ENCODE data around the gene SPATS1.
"Not testable (repeated sequence)": the region's sequence is repeated elsewhere in the genome, so short reads cannot be mapped to it uniquely, and the experiment has no call there.

SPATS1 gene

DNA sequence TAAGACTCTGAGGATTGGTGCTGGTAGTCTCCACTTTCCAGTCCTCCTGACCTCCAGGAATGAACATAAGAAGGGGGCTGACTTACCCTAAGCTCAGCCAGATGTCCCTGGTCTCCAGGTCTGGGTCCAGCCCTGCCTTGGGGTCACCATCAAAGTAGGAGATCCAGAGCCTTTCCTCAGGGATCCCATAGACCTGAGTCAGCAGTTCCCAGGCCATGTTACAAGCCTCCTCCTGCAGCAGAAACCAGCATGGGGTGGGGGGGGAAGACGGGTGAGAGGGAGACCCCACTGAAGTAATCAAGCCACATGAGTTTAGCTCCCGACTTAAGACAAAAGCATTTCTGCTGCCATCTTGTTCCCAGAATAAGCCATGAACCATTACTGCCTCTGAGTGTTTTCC lies 31.1 kb upstream of the SPATS1 start:
- Histone ChIP-seq H2BK5ac (ENCODE audit: low read length) (no peak overlapping the region), H4K91ac (ENCODE audit: low read depth, low read length, poor library complexity) (no peak overlapping the region), H3K4me2 (ENCODE audit: insufficient read depth, low read length, poor library complexity, severe bottlenecking) (no peak overlapping the region), H3K36me3 (replicated peaks in 1 of 2; ENCODE audit: control insufficient read depth in 2 of 2, insufficient read depth in 2 of 2, low read length in 2 of 2) (peaks cover 44 to 57% of the 10 kb centered on the region in 2 donors), H3K4me1 (ENCODE audit: control insufficient read depth in 2 of 2, insufficient read depth in 1 of 2, low read depth in 1 of 2, low read length in 2 of 2) (peaks cover 4 to 5% of the 10 kb centered on the region in 2 donors), H2AFZ (ENCODE audit: low read length) (no peak overlapping the region), H3K9ac (ENCODE audit: low read depth, low read length, poor library complexity) (no peak overlapping the region), H4K8ac (ENCODE audit: low read depth, low read length) (no peak overlapping the region), H3K14ac (ENCODE audit: low read length) (no peak overlapping the region), H3K18ac (ENCODE audit: low read length) (no peak overlapping the region), H3K9me3 (replicated peaks in 1 of 2; ENCODE audit: control insufficient read depth in 2 of 2, insufficient read depth in 1 of 2, low read depth in 1 of 2, low read length in 2 of 2) (no peaks in the 10 kb centered on the region), H3K79me1 (ENCODE audit: low read depth, low read length) (peaks cover 2% of the 10 kb centered on the region), H3K23ac (ENCODE audit: low read depth, low read length, poor library complexity) (no peak overlapping the region), H2BK15ac (ENCODE audit: low read length) (no peak overlapping the region), H3K27me3 (ENCODE audit: control insufficient read depth in 3 of 3, insufficient read depth in 3 of 3, low read depth in 1 of 3, low read length in 3 of 3) (peaks cover 0 to 8% (median 0%) of the 10 kb centered on the region in 3 experiments), H3K4ac (ENCODE audit: low read length) (no peak overlapping the region), H2BK120ac (ENCODE audit: low read depth, low read length) (no peak overlapping the region), H3K27ac (replicated peaks; ENCODE audit: low read length) (no peak overlapping the region), H2AK5ac (ENCODE audit: low read depth, low read length) (no peak overlapping the region), H2BK12ac (ENCODE audit: low read length) (no peak overlapping the region), H3K4me3 (ENCODE audit: low read length in 2 of 2) (peak overlapping the region in 1 of 2 donors; percentile 1)
- DNase-seq (ENCODE audit: low spot score) = no peak
- WGBS, 2 donors (ENCODE audit: extremely low coverage in 2 of 2, insufficient read length in 2 of 2, insufficient replicate concordance in 1 of 2) = no CpG with 5 or more reads among the region's 2 CpGs

DNA sequence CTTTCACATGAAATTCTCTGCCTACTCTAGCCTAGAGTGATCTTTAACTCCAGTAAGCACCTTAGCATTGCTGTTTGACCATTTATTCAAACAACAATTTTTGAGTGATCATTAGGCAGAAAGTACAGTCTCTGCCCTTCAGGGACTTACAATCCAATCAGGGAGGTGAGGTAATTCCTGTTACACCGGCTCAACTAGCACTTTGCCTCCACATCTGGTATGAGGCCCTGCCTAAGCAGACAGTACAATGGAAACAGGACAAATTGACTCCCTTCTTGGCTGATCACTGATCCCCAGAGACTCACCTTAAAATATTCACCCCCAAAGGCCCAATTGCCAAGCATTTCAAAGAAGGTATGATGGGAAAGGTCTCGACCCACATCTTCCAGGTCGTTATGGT lies 30.7 kb upstream of the SPATS1 start:
- no peak overlapping the region for H4K91ac ChIP-seq (ENCODE audit: low read depth, low read length, poor library complexity)
- no peak overlapping the region for H3K18ac ChIP-seq (ENCODE audit: low read length)
- no peak overlapping the region for H2AFZ ChIP-seq (ENCODE audit: low read length)
- no peak overlapping the region for H3K27ac ChIP-seq (replicated peaks; ENCODE audit: low read length)
- peak overlapping the region; percentile 7 to 54 for H3K4me3 ChIP-seq (ENCODE audit: low read length in 2 of 2)
- H3K27me3 ChIP-seq (ENCODE audit: control insufficient read depth in 3 of 3, insufficient read depth in 3 of 3, low read depth in 1 of 3, low read length in 3 of 3) = peaks cover 0 to 11% (median 0%) of the 10 kb centered on the region in 3 experiments
- H2BK120ac ChIP-seq (ENCODE audit: low read depth, low read length) = no peak overlapping the region
- H2BK12ac ChIP-seq (ENCODE audit: low read length) = no peak overlapping the region
- H2AK5ac ChIP-seq (ENCODE audit: low read depth, low read length) = no peak overlapping the region
- no peak overlapping the region for H2BK15ac ChIP-seq (ENCODE audit: low read length)
- peaks cover 4 to 5% of the 10 kb centered on the region in 2 donors for H3K4me1 ChIP-seq (ENCODE audit: control insufficient read depth in 2 of 2, insufficient read depth in 1 of 2, low read depth in 1 of 2, low read length in 2 of 2)
- no peak overlapping the region for H3K4ac ChIP-seq (ENCODE audit: low read length)
- no peak overlapping the region for H3K4me2 ChIP-seq (ENCODE audit: insufficient read depth, low read length, poor library complexity, severe bottlenecking)
- no CpG with 5 or more reads among the region's 3 CpGs for WGBS, 2 donors (ENCODE audit: extremely low coverage in 2 of 2, insufficient read length in 2 of 2, insufficient replicate concordance in 1 of 2)
- H3K9me3 ChIP-seq (replicated peaks in 1 of 2; ENCODE audit: control insufficient read depth in 2 of 2, insufficient read depth in 1 of 2, low read depth in 1 of 2, low read length in 2 of 2) = no peaks in the 10 kb centered on the region
- H3K9ac ChIP-seq (ENCODE audit: low read depth, low read length, poor library complexity) = no peak overlapping the region
- no peak for DNase-seq (ENCODE audit: low spot score)
- peaks cover 41 to 53% of the 10 kb centered on the region in 2 donors for H3K36me3 ChIP-seq (replicated peaks in 1 of 2; ENCODE audit: control insufficient read depth in 2 of 2, insufficient read depth in 2 of 2, low read length in 2 of 2)
- peaks cover 2% of the 10 kb centered on the region for H3K79me1 ChIP-seq (ENCODE audit: low read depth, low read length)
- no peak overlapping the region for H2BK5ac ChIP-seq (ENCODE audit: low read length)
- no peak overlapping the region for H3K14ac ChIP-seq (ENCODE audit: low read length)
- no peak overlapping the region for H4K8ac ChIP-seq (ENCODE audit: low read depth, low read length)
- H3K23ac ChIP-seq (ENCODE audit: low read depth, low read length, poor library complexity) = no peak overlapping the region

DNA sequence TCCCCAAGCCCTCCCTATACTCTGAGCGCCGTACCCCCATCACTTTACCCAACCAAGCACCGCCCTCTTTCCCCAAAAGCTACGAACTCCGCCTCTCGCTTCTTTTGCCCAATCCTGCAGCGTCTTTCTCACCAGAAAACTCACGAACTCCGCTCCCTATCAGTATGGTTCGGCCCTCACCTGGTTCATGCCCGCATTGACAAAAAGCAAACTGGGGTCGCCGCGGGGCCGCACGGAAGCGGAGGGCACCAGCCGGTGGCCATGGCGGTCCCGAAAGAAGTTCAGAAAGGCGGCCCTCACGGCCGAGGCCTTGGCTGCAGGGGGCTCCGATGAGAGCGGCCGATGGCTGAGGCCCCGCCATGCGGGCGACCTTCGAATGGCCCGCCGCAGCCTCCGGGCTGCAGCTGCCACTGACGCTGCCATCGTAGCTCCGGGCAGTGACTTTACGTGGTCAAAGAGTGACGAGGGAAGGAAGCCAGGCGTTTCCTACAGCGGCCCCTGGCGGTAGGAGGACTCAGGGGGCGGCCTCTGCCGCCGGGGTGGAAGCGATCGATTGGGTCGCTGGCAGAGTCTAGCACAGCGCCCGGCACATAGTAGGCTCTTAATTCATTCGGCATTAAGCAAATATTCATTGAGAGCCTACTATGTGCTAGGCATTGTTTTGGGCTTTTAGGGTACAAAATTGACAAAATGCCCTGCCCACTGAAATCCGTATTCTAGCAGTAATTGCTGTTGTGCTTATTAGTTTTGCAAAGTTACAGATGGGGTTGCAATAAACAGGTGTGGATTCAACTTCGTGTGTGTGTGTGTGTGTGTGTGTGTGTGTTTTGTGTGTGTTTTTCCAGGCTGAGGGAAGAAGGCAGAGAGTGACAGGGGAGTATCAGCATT lies 29.3 kb upstream of the SPATS1 start, which contains the start of gene AARS2:
Gene AARS2, minus strand, starts transcription at position 447 of the 888 bp plus-strand sequence. Its CDS starts 24 bp downstream, at position 423.
- no CpG with 5 or more reads among the region's 52 CpGs for WGBS, 2 donors (ENCODE audit: extremely low coverage in 2 of 2, insufficient read length in 2 of 2, insufficient replicate concordance in 1 of 2)
- H3K23ac ChIP-seq (ENCODE audit: low read depth, low read length, poor library complexity) = peak within 1 kb of the TSS; percentile 100

DNA sequence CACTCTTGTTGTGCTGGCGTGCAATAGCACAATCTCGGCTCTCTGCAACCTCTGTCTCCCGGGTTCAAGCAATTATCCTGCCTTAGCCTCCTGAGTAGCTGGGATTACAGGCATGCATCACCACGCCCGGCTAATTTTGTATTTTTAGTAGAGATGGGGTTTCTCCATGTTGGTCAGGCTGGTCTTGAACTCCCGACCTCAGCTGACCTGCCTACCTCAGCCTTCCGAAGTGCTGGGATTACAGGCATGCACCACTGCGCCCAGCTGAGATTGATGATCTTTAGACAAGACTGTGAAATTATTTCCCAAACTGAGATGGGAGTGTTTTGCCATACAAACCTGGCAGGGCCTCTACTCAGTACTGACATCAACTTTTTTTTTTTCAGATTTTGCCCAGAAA lies 27.8 kb upstream of the SPATS1 start:
- H3K4me2 ChIP-seq (ENCODE audit: insufficient read depth, low read length, poor library complexity, severe bottlenecking); H3K9ac ChIP-seq (ENCODE audit: low read depth, low read length, poor library complexity); H4K91ac ChIP-seq (ENCODE audit: low read depth, low read length, poor library complexity); H2BK15ac ChIP-seq (ENCODE audit: low read length); H4K8ac ChIP-seq (ENCODE audit: low read depth, low read length); H3K27ac ChIP-seq (replicated peaks; ENCODE audit: low read length); H3K4me3 ChIP-seq (ENCODE audit: low read length in 2 of 2); H3K4me1 ChIP-seq (ENCODE audit: control insufficient read depth in 2 of 2, insufficient read depth in 1 of 2, low read depth in 1 of 2, low read length in 2 of 2); H3K4ac ChIP-seq (ENCODE audit: low read length); H3K79me1 ChIP-seq (ENCODE audit: low read depth, low read length); H2BK120ac ChIP-seq (ENCODE audit: low read depth, low read length); H2BK5ac ChIP-seq (ENCODE audit: low read length); H2AFZ ChIP-seq (ENCODE audit: low read length); H3K14ac ChIP-seq (ENCODE audit: low read length); H3K23ac ChIP-seq (ENCODE audit: low read depth, low read length, poor library complexity); DNase-seq (ENCODE audit: low spot score); H2AK5ac ChIP-seq (ENCODE audit: low read depth, low read length); H3K18ac ChIP-seq (ENCODE audit: low read length); H3K9me3 ChIP-seq (replicated peaks in 1 of 2; ENCODE audit: control insufficient read depth in 2 of 2, insufficient read depth in 1 of 2, low read depth in 1 of 2, low read length in 2 of 2); H2BK12ac ChIP-seq (ENCODE audit: low read length): not testable (repeated sequence)
- peaks cover 0 to 23% (median 0%) of the 10 kb centered on the region in 3 experiments for H3K27me3 ChIP-seq (ENCODE audit: control insufficient read depth in 3 of 3, insufficient read depth in 3 of 3, low read depth in 1 of 3, low read length in 3 of 3)
- WGBS, 2 donors (ENCODE audit: extremely low coverage in 2 of 2, insufficient read length in 2 of 2, insufficient replicate concordance in 1 of 2) = no CpG with 5 or more reads among the region's 8 CpGs
- peaks cover 20 to 24% of the 10 kb centered on the region in 2 donors for H3K36me3 ChIP-seq (replicated peaks in 1 of 2; ENCODE audit: control insufficient read depth in 2 of 2, insufficient read depth in 2 of 2, low read length in 2 of 2)

More for the DNA sequence above, 29.3 kb upstream of the SPATS1 start, which contains the start of gene AARS2:
- H2AK5ac ChIP-seq (ENCODE audit: low read depth, low read length) = no peak within 1 kb of the TSS
- H3K9me3 ChIP-seq (replicated peaks in 1 of 2; ENCODE audit: control insufficient read depth in 2 of 2, insufficient read depth in 1 of 2, low read depth in 1 of 2, low read length in 2 of 2) = no peaks in the 10 kb centered on the region
- no peak within 1 kb of the TSS for H2BK120ac ChIP-seq (ENCODE audit: low read depth, low read length)
- H4K91ac ChIP-seq (ENCODE audit: low read depth, low read length, poor library complexity) = no peak within 1 kb of the TSS
- H3K4ac ChIP-seq (ENCODE audit: low read length) = peak within 1 kb of the TSS; percentile 55
- no peak within 1 kb of the TSS for H2BK12ac ChIP-seq (ENCODE audit: low read length)
- H3K4me3 ChIP-seq (ENCODE audit: low read length in 2 of 2) = peak within 1 kb of the TSS; percentile 54 to 96
- H3K14ac ChIP-seq (ENCODE audit: low read length) = peak within 1 kb of the TSS; percentile 95
- H4K8ac ChIP-seq (ENCODE audit: low read depth, low read length) = no peak within 1 kb of the TSS
- peaks cover 4 to 5% of the 10 kb centered on the region in 2 donors for H3K4me1 ChIP-seq (ENCODE audit: control insufficient read depth in 2 of 2, insufficient read depth in 1 of 2, low read depth in 1 of 2, low read length in 2 of 2)
- peak within 1 kb of the TSS; percentile 91 for H3K9ac ChIP-seq (ENCODE audit: low read depth, low read length, poor library complexity)
- peak within 1 kb of the TSS; percentile 90 for H2AFZ ChIP-seq (ENCODE audit: low read length)
- H3K27me3 ChIP-seq (ENCODE audit: control insufficient read depth in 3 of 3, insufficient read depth in 3 of 3, low read depth in 1 of 3, low read length in 3 of 3) = peaks cover 0 to 11% (median 0%) of the 10 kb centered on the region in 3 experiments
- no peak within 1 kb of the TSS for H2BK5ac ChIP-seq (ENCODE audit: low read length)
- H2BK15ac ChIP-seq (ENCODE audit: low read length) = no peak within 1 kb of the TSS
- H3K79me1 ChIP-seq (ENCODE audit: low read depth, low read length) = peaks cover 2% of the 10 kb centered on the region
- DNase-seq (ENCODE audit: low spot score) = peak; percentile 86
- peak within 1 kb of the TSS; percentile 66 for H3K4me2 ChIP-seq (ENCODE audit: insufficient read depth, low read length, poor library complexity, severe bottlenecking)
- H3K36me3 ChIP-seq (replicated peaks in 1 of 2; ENCODE audit: control insufficient read depth in 2 of 2, insufficient read depth in 2 of 2, low read length in 2 of 2) = peaks cover 28 to 39% of the 10 kb centered on the region in 2 donors
- peak within 1 kb of the TSS; percentile 11 for H3K27ac ChIP-seq (replicated peaks; ENCODE audit: low read length)
- H3K18ac ChIP-seq (ENCODE audit: low read length) = peak within 1 kb of the TSS; percentile 38
